ENCODE measurements around the gene ATP10A. TPM values are rescaled to one million over a fixed set of nuclear protein-coding genes. Genes with fewer than 3 reads are reported as not detected.
"Not testable (repeated sequence)": the region's sequence is repeated elsewhere in the genome, so short reads cannot be mapped to it uniquely, and the experiment has no call there.

ATP10A gene
- total RNA-seq, 4 donors from 2014 or later: 8.4 to 19.3 (median 16.5) TPM

DNA sequence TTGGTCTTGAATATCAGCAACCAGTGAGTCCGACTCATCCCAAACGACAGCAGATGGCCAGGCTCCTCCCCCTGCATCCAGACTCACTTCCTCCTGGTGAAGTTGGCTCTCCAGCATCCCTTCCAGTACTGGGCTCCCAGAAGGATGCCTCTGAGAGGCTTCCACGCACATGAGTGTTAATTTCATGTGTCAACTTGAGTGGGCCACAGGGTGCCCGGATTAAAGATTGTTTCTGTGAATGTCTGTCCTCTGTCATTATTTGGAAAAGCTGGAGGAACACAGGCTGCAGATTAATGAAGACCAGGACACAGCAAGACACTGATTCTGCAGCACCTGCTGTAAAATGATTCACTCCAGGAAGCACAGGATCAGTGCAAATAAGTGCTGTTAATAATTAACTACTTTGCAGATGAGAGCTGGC, 99.8 kb downstream of the ATP10A start:
- TF ChIP-seq, protein P1, sequence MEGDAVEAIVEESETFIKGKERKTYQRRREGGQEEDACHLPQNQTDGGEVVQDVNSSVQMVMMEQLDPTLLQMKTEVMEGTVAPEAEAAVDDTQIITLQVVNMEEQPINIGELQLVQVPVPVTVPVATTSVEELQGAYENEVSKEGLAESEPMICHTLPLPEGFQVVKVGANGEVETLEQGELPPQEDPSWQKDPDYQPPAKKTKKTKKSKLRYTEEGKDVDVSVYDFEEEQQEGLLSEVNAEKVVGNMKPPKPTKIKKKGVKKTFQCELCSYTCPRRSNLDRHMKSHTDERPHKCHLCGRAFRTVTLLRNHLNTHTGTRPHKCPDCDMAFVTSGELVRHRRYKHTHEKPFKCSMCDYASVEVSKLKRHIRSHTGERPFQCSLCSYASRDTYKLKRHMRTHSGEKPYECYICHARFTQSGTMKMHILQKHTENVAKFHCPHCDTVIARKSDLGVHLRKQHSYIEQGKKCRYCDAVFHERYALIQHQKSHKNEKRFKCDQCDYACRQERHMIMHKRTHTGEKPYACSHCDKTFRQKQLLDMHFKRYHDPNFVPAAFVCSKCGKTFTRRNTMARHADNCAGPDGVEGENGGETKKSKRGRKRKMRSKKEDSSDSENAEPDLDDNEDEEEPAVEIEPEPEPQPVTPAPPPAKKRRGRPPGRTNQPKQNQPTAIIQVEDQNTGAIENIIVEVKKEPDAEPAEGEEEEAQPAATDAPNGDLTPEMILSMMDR (IDR thresholded peaks at IDR 0.05): no peak
- ATAC-seq (ENCODE audit: low FRiP score) (no peak), DNase-seq (ENCODE audit: low spot score) (no peak)

DNA sequence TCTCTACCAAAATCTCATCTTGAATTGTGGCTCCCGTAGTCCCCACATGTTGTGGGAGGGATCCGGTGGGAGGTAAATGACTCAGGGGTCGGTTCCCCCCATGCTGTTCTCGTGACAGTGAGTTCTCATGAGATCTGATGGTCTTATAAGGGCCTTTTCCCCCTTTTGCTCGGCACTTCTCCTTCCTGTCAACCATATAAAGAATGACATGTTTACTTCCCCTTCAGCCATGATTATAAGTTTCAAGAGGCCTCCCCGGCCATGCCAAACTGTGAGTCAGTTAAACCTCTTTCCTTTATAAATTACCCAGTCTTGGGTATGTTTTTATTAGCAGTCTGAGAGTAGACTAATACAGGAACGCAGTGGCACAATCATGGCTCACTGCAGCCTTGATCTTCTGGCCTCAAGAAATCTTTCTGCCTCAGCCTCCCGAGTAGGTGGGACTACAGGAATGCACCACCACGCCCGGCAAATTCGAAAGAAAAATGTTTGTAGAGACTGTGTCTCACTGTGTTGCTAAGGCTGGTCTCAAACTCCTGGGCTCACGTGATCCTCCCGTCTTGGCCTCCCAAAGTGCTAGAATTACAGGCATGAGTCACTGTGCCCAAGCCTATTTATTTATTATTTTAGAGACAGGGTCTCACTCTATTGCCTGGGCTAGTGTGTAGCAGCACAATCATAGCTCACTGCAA, 101.0 kb downstream of the ATP10A start:
- TF ChIP-seq, protein P1 (IDR thresholded peaks at IDR 0.05): no peak
- ATAC-seq (ENCODE audit: low FRiP score) (no peak), DNase-seq (ENCODE audit: low spot score) (no peak)

DNA sequence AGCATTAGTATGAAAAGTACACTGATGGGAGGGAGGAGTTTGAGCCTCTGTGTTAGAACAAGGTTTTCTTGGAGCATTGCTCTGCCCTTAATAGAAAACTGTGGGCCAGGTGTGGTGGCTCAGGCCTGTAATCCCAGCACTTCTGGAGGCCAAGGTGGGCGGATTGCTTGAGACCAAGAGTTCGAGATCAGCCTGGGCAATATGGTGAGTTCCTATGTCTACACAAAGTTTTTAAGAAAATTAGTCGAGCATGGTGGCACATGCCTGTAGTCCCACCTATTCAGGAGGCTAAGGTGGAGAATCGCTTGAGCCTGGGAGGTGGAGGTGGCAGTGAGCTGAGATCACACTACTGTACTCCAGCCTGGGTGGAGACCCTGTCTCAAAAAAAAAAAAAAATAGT, 103.7 kb downstream of the ATP10A start:
- ATAC-seq (ENCODE audit: low FRiP score) (no peak), DNase-seq (ENCODE audit: low spot score) (no peak)
- TF ChIP-seq, protein P1 (IDR thresholded peaks at IDR 0.05): no peak

DNA sequence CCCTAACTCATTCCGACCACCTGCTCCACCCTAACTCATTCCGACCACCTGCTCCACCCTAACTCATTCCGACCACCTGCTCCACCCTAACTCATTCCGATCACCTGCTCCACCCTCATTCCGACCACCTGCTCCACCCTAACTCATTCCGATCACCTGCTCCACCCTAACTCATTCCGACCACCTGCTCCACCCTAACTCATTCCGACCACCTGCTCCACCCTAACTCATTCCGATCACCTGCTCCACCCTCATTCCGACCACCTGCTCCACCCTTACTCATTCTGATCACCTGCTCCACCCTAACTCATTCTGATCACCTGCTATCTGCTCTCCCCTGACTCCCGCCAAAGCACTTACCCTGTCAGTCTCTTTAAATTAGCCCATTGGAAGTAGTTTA, 104.5 kb downstream of the ATP10A start:
- not testable (repeated sequence) for ATAC-seq (ENCODE audit: low FRiP score); DNase-seq (ENCODE audit: low spot score)

DNA sequence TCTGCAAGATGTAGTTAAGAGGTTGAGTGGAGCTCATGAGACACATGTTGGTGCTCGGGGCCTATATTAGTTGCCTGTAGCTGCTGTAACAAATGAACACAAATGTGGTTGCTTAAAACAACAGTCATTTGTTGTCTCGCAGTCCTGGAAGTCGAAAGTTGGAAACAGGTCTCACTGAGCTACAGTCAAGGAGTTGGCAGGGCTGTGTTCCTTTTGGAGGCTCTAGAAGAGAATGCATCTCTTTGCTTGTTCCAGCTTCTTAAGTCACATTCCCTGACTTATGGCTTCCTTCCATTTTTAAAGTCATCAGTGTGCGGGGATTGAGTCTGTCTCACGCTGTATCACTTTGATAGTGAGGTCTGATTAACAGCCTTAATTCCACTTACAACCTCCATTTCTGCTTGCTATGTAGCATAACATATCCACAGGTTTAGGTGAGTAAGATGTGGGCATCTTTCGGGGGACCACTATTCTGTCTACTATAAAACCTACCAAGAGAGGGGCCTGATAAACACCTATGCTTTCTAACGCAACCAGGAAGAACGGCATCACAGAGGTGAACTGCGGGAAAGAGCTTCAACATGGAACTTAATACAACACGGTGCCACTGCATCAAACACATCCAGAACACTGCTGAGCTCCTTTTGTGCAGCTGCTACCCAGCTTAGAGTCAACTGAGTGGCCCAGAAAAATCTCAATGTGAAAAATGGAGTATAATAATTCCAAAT, 119.4 kb downstream of the ATP10A start:
- TF ChIP-seq, protein P1 (IDR thresholded peaks at IDR 0.05): no peak
- ATAC-seq (ENCODE audit: low FRiP score) (no peak), DNase-seq (ENCODE audit: low spot score) (no peak)

DNA sequence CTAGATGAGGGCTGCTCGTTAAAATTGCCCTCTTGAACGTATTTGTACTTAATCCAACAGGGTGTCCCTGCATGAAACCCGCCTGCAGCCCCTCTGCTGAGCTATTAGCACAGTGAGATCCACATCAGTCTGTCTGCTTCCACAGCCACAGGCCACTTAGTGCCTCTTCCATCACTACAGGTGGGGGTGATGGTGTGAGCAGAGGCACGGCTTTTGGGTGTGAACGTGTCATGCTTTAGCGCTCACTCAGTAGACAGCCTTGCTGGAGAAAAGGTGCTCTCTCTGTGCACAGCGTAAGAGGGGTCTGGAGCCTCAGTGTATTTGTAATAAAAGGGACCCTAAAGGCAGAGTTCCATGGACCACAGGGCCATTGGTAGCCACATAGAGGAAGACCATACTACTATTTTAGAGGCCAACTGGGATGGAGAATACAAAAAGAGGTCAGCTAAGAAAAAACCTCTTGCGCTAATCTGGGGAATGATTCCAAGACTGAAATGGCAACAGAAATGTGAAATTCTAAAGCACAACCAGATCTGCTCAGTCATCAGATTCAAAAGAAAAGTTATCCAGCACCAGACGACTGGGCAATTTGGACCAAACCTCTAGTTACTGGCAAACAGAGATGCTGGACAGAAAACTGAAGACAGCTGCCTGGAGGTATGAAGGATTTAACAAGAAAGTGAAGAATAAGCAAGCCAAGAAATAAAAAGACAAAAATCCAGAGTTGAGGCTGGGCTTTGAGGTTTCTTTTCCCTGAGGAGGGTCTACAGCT, 120.2 kb downstream of the ATP10A start:
- DNase-seq (ENCODE audit: low spot score): no peak
- TF ChIP-seq, protein P1 (IDR thresholded peaks at IDR 0.05): no peak
- no peak for ATAC-seq (ENCODE audit: low FRiP score)

DNA sequence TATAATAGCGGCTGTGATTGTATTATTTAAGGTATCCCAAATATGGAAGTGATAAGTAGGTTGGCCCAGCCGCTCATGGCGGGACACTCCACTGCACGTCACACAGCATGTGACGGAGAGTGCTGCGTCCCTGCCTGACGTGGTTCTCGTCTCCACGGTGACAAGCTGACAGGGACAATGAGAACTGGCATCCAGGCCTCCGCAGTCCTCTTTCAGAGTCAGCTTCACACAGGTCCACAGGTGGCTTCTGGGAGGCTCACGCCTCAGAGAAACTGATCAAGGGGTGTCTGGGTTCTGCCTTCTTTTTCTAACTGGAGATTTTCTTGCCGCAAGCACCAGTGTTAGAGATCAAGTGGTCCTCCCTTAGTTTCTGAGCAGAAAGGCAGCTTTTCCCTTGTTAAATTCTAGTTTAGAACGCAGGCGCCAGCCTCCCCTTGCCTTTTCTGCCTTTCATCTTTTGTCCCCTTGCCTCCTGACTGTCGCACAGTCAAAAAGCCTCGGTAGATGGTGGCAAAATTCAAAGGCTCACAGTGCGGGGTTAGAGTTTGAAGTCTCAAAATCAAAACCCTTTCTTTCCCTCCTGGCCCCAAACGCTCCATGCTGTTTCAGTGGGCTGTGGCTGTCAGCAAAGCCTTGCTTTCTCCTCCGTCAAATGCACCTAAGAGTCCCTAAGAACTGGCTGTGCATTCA, 120.9 kb downstream of the ATP10A start:
- TF ChIP-seq, protein P1 (IDR thresholded peaks at IDR 0.05): no peak
- DNase-seq (ENCODE audit: low spot score): no peak

More for the DNA sequence above, 120.9 kb downstream of the ATP10A start:
- no peak for ATAC-seq (ENCODE audit: low FRiP score)
